22Rv1 (cell line): ENCODE measurements around the gene ANO10.

Source experiments
- CTCF ChIP-seq: fragments of 450-650 bp; IDR thresholded peaks from 2 replicates; pipeline ENCODE4 v1.5.1; 2017; ENCODE audit warnings: mild to moderate bottlenecking
- ZFX ChIP-seq: fragments of 450-650 bp; IDR thresholded peaks from 2 replicates; pipeline ENCODE4 v1.6.1; 2017; ENCODE audit warnings: antibody characterized with exemption, borderline replicate concordance

- TF ChIP-seq CTCF (no peak), ZFX (no peak)
Measured at GRCh38 chr3:43473244-43473643, 148.6 kb downstream of the ANO10 start.
